Small intestine (tissue), 7 donors: ENCODE data around the gene PSME3IP1. TPM values are rescaled to one million over a fixed set of nuclear protein-coding genes. Genes with fewer than 3 reads are reported as not detected.
A peak's percentile ranks its signal among the peaks of the same experiment; 100 is the strongest.

ENCODE experiments used
- DNase-seq, 2 donors: peaks; one replicate each; pipeline versions ENCODE4 v3.0.0 to v3.0.0-alpha.2; 2013
- FAIRE-seq: peaks from 2 replicates; lab custom pipeline; 2012; peaks lifted over from hg19 to GRCh38; lab: Jason Lieb, UNC
- H3K27ac ChIP-seq, 3 donors: one replicate each; pipeline ENCODE4 v1.5.1; 2013; ENCODE audit warnings: low read length in 2 of 3, mild to moderate bottlenecking in 2 of 3, control low read depth in 1 of 3, inconsistent platforms in 1 of 3, low read depth in 1 of 3, moderate library complexity in 1 of 3
- H3K27me3 ChIP-seq, 3 donors: one replicate each; pipeline ENCODE4 v1.6.1; 2013; ENCODE audit warnings: low read length in 3 of 3, inconsistent platforms in 1 of 3; ENCODE audit not compliant: control insufficient read depth in 3 of 3, insufficient read depth in 3 of 3
- H3K36me3 ChIP-seq, 3 donors: one replicate each; pipeline ENCODE4 v1.6.1; 2013; ENCODE audit warnings: low read length in 3 of 3, inconsistent platforms in 1 of 3, low read depth in 1 of 3, mild to moderate bottlenecking in 1 of 3, moderate library complexity in 1 of 3; ENCODE audit not compliant: control insufficient read depth in 3 of 3, insufficient read depth in 2 of 3
- H3K4me1 ChIP-seq, 3 donors: one replicate each; pipeline ENCODE4 v1.6.1; 2013; ENCODE audit warnings: low read length in 2 of 3, inconsistent platforms in 1 of 3, low read depth in 1 of 3, mild to moderate bottlenecking in 1 of 3, moderate library complexity in 1 of 3; ENCODE audit not compliant: control insufficient read depth in 3 of 3, insufficient read depth in 2 of 3
- H3K4me3 ChIP-seq, 3 donors: one replicate each; pipeline ENCODE4 v1.5.1; 2013; ENCODE audit warnings: low read length in 3 of 3, control low read depth in 1 of 3, inconsistent platforms in 1 of 3, low read depth in 1 of 3, mild to moderate bottlenecking in 1 of 3, moderate library complexity in 1 of 3
- H3K9me3 ChIP-seq, 2 donors: one replicate each; pipeline ENCODE4 v1.6.1; 2013; ENCODE audit warnings: low read depth in 1 of 2, low read length in 1 of 2; ENCODE audit not compliant: control insufficient read depth in 2 of 2, insufficient read depth in 1 of 2
- WGBS, 3 donors: extraction: QIAGEN DNeasy Blood & Tissue Kit; methylation state at CpG; one replicate each; pipeline ENCODE4 v1.1.7; 2013; 5-methylcytosine and 5-hydroxymethylcytosine counted together
- polyA plus RNA-seq, 4 donors: library from polyadenylated mRNA; stranded (reverse) in 3 of 4; unstranded in 1 of 4; fragments of 200-250 nt in 3 of 4; fragments of 120-200 nt in 1 of 4; gene quantifications; one replicate each; pipeline versions ENCODE4 v1.2.1 to v1.2.3, GENCODE V29; 2013
- donor health status: healthy with polysubstance abuse.
- donor health status: control.
- donor health status: control.
- donor health status: Bipolar disorder and iron deficiency.
- donor health status: healthy.

The PSME3IP1 gene
- polyA plus RNA-seq, 4 donors, result 60.8 to 93.4 (median 70.6) TPM

DNA sequence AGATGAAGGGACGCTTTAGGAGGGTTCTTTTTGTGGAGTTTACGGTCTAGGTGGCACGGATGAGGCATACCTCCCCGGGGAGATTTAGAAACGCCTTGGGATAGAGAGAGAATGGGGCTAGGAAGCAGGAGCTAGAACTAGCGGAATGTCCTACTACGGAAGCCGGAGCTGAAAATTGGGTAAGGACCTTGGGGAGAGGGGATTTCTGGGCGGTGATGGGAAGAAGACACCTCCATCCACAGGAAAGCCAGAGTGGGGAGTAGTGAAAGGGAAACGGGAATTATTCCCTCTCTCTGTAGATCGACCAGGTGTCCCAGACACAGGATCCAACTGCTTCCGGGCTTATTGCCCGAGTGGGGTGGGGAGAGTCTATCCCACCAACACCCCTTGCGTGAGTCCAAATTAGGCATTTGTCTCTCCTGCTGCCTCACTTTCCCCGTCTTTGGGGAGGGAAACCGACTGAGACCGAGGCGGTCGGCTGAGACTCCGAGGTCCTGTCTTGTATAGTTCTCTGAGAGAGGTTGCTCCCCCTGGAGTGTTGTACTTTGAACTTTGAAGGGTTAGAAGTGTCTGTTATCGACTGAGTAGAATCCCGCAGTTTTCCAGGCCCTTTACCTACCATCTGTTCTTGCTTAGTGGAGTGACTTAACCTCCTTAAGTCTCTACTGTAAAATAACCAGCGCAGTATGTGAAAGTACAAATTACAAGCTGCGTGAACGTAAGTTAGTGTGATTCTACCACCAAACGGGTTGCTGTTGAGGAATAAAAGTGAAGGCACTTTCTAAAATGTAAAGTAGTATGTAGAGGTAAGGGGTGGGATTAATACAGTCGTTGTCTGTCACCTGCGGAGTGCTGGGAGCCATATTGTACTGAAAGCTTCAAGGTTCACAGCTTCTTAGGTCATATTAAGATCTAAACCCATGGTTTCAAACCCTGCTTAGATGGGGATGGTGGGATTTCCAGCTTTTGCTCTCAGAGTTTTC is 1.3 kb upstream of the PSME3IP1 start:
- DNase-seq (peak; percentile 81 to 85), FAIRE-seq (no peak)
- 0 to 2% (median 1%) methylated on average over 28 of the region's 28 CpGs for WGBS, 3 donors
- peaks cover 0 to 8% (median 0%) of the 10 kb centered on the region in 3 donors for H3K36me3 ChIP-seq
- no peaks in the 10 kb centered on the region for H3K27me3 ChIP-seq
- peaks cover 0 to 9% (median 0%) of the 10 kb centered on the region in 3 donors for H3K4me1 ChIP-seq
- H3K27ac ChIP-seq, result peak overlapping the region; percentile 65 to 96 (median 95)
- no peaks in the 10 kb centered on the region for H3K9me3 ChIP-seq
- peak overlapping the region; percentile 72 to 100 (median 91) for H3K4me3 ChIP-seq

DNA sequence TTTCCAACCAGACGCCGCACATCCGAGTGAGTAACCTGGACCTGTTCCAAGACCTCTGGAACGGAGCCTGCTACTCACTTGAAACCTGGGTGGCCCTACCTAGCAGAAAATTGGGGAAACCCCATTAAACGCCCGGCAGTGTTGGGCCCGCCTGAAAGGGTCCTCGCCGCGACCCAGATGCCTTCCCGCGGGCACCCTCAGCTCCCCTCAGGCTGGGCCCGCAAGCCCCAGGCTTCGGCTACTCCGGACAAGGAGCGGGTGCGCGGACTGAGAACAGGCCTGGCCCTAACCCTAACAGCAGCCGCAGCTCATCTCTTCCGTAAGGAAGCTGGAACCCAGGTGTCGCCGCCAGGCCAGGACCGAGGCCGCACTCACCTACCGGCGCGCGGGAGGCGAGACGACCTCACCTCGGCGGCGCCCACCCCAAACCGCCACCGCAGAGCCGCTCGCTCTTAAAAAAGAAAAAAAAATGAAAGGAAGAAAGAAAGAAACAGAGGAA is 344 bp downstream of the PSME3IP1 start:
- FAIRE-seq, result no peak
- H3K36me3 ChIP-seq, result peaks cover 0 to 12% (median 0%) of the 10 kb centered on the region in 3 donors
- H3K4me3 ChIP-seq, result peak overlapping the region; percentile 71 to 91 (median 91)
- H3K27ac ChIP-seq, result peak overlapping the region; percentile 65 to 98 (median 89)
- peak in 1 of 2 donors; percentile 37 for DNase-seq
- WGBS, 3 donors, result 0% methylated on average over 37 of the region's 37 CpGs
- peaks cover 0 to 4% (median 0%) of the 10 kb centered on the region in 3 donors for H3K4me1 ChIP-seq
- no peaks in the 10 kb centered on the region for H3K27me3 ChIP-seq
- no peaks in the 10 kb centered on the region for H3K9me3 ChIP-seq

DNA sequence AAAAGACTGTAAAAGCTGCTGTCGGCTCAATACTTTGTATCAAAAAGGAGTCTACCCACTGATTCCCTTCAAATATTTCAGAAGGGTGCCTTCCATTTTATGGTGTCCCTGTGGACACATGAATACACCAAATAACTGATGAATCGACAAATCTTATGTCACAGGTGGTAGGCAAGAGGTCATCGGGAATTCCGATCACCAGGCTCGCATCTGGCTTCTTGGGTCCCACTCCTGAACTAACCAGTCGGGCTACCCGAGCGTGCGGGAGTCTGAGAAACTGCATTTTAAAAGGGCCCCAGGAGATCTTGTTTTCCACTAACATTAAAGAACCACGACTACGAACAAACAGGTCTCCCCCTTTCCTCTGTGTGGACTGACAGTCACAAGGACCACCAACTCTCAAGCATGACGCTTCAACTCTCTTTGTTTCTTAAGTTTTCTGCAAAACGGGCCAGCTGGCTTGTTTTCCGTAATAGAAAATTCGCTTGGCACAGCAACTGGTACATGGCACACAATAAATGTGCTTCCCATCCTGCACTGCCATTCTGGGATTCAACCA is 873 bp downstream of the PSME3IP1 start:
- H3K9me3 ChIP-seq, result no peaks in the 10 kb centered on the region
- H3K4me3 ChIP-seq, result peak overlapping the region; percentile 71 to 91 (median 91)
- peak in 1 of 2 donors; percentile 9 for DNase-seq
- H3K36me3 ChIP-seq, result peaks cover 0 to 10% (median 0%) of the 10 kb centered on the region in 3 donors
- no peak for FAIRE-seq
- 10 to 23% (median 15%) methylated on average over 15 of the region's 15 CpGs for WGBS, 3 donors
- no peaks in the 10 kb centered on the region for H3K27me3 ChIP-seq
- peaks cover 0 to 4% (median 0%) of the 10 kb centered on the region in 3 donors for H3K4me1 ChIP-seq
- H3K27ac ChIP-seq, result peak overlapping the region in 2 of 3 donors; percentile 89 to 98

DNA sequence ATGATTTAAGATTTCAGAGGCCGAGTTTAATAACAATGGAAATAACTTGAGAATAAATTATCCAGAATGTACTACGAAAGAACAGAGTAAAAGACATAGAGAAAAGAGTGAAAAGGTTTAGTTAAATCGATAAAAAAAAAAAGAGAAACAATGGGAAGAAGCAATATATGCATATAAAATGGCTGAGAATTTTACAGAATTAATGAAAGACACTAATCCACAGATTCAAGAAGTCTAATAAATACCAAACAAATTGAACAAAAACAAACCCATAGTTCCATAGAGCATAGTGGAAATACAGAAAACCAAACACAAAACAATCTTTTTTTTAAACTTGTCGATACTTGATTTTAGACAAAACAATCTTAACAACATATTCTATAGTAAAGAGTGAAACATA is 1.7 kb downstream of the PSME3IP1 start:
- no peak overlapping the region for H3K4me3 ChIP-seq
- FAIRE-seq, result no peak
- peaks cover 0 to 4% (median 0%) of the 10 kb centered on the region in 3 donors for H3K4me1 ChIP-seq
- H3K36me3 ChIP-seq, result peaks cover 0 to 4% (median 0%) of the 10 kb centered on the region in 3 donors
- no peaks in the 10 kb centered on the region for H3K9me3 ChIP-seq
- no peaks in the 10 kb centered on the region for H3K27me3 ChIP-seq
- DNase-seq, result no peak
- no peak overlapping the region for H3K27ac ChIP-seq
- 96 to 99% (median 98%) methylated on average over 4 of the region's 4 CpGs for WGBS, 3 donors

DNA sequence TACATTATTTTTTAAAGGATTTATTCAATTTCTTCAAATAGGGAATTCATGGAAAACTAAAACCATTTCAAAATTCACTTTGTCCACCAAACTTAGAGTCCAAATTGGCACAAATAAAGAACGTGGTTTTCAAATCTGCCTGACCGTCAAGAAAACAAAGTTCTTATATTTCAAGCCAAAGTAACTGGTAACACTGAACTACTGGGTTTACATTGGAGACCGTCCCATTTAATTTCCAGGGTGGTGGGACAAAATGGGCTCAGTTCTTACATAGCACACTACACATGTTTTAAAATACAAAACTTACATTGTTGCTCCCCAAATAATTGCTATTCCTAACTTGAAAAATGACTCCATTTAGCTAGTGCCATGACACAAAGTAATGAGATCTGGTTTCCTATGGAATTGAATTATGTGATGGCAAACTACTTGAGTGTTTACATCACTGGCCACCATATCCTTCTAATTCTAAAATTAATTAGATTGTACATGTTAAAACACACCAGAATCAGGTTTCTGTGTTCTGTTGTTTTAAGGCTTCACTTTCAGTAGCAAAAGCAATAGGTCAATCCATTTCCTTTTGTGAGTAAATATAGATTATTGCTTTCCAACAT is 6.5 kb downstream of the PSME3IP1 start:
- FAIRE-seq (no peak), DNase-seq (no peak)
- Histone ChIP-seq H3K9me3 (no peaks in the 10 kb centered on the region), H3K4me1 (no peaks in the 10 kb centered on the region), H3K36me3 (peaks cover 0 to 12% (median 0%) of the 10 kb centered on the region in 3 donors), H3K27me3 (no peaks in the 10 kb centered on the region), H3K27ac (no peak overlapping the region), H3K4me3 (no peak overlapping the region)
- WGBS, 3 donors, result 64 to 90% (median 68%) methylated on average over 3 of the region's 3 CpGs

DNA sequence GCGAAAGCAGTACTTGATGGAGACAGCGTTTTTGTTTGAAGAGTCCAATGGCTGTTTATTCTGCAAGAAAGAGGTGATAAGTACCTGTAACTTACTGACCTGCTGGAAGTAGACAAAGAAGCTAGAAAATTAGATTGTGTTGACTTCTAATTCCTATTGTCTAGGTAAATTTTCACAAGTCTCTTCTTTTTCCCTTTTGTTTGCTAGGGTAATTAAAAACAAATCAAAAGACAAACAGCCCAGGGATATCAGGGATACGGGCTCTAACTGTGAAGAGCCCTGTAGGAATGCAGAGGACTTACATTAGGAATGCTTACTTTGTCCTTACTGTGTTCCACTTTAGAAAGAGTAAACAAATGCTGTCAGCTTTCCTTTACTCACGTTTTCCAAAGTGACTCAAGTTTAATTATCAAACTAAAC is 7.0 kb downstream of the PSME3IP1 start:
- 62 to 73% (median 67%) methylated on average over 4 of the region's 4 CpGs for WGBS, 3 donors
- Histone ChIP-seq H3K27me3 (no peaks in the 10 kb centered on the region), H3K4me3 (no peak overlapping the region), H3K27ac (no peak overlapping the region), H3K4me1 (no peaks in the 10 kb centered on the region), H3K36me3 (peaks cover 0 to 12% (median 0%) of the 10 kb centered on the region in 3 donors), H3K9me3 (no peaks in the 10 kb centered on the region)
- no peak for FAIRE-seq
- no peak for DNase-seq

DNA sequence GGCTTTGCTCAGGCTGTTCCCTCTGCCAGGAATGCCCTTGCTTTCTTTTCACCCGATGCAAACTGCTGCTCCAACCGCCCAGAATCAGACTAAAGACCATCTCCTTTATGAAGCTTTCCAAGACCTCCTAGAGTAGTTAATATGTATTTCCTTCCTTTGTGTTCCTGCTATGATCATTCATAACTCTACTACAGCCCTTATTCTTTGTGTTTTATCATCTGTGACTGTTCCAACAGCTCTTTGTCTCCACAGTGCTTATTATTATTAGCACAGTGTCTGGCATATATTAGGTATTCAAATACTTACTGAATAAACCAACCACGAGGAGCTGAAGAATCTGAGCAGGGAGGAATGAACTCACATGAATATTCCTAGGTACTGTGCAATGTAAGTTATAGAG is 7.6 kb downstream of the PSME3IP1 start:
- Histone ChIP-seq H3K27me3 (no peaks in the 10 kb centered on the region), H3K9me3 (no peaks in the 10 kb centered on the region), H3K4me1 (no peaks in the 10 kb centered on the region), H3K4me3 (no peak overlapping the region), H3K36me3 (peaks cover 0 to 12% (median 0%) of the 10 kb centered on the region in 3 donors), H3K27ac (no peak overlapping the region)
- no peak for DNase-seq
- 68 to 78% (median 73%) methylated on average over 3 of the region's 3 CpGs for WGBS, 3 donors
- FAIRE-seq, result no peak

DNA sequence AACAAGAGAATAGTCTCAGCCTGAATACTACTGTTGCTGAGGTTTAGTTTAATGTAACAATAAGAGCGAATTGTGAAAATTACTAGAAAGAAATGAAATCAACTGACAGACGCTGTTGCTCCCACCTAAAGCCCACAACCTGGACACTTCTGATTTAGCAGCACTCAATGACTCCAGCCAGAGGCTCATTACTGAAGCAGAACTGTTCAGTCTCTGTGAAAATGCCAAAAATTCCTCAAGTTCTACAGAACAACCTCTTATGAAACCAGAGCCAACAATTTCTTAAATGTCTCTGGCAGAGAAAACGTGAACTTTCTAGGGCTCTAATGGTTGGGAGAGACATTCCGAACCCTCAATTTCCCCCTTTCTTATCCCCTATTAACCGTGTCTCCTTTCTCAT is 9.9 kb downstream of the PSME3IP1 start:
- WGBS, 3 donors, result 84 to 89% (median 86%) methylated on average over 5 of the region's 5 CpGs

More for the DNA sequence above, 9.9 kb downstream of the PSME3IP1 start:
- peaks cover 0 to 19% (median 8%) of the 10 kb centered on the region in 3 donors for H3K36me3 ChIP-seq
- peaks cover 0 to 4% (median 0%) of the 10 kb centered on the region in 3 donors for H3K4me1 ChIP-seq
- DNase-seq (no peak), FAIRE-seq (no peak)
- no peaks in the 10 kb centered on the region for H3K27me3 ChIP-seq
- no peaks in the 10 kb centered on the region for H3K9me3 ChIP-seq
- no peak overlapping the region for H3K27ac ChIP-seq
- H3K4me3 ChIP-seq, result no peak overlapping the region
